Fibroblast of skin of right biceps (primary cell): ENCODE measurements around the gene CDKN1C.

Source experiments
- DNase-seq: peaks from one replicate; pipeline ENCODE4 v3.0.0-alpha.2; 2013

CDKN1C gene

GRCh38 chr11:2843551-2843950 lies 42.0 kb downstream of the CDKN1C start:
- no peak for DNase-seq

GRCh38 chr11:2842876-2843275 lies 42.7 kb downstream of the CDKN1C start:
- DNase-seq = no peak

GRCh38 chr11:2841411-2842190 lies 44.0 kb downstream of the CDKN1C start:
- DNase-seq = no peak

- DNase-seq = no peak
Measured at GRCh38 chr11:2839395-2839943, 46.1 kb downstream of the CDKN1C start.

GRCh38 chr11:2838676-2839294 lies 46.8 kb downstream of the CDKN1C start:
- DNase-seq = no peak

- DNase-seq = no peak
Measured at GRCh38 chr11:2838091-2838490, 47.5 kb downstream of the CDKN1C start.

- no peak for DNase-seq
Measured at GRCh38 chr11:2837651-2838050, 47.9 kb downstream of the CDKN1C start.

- peak; percentile 7 for DNase-seq
Measured at GRCh38 chr11:2837096-2837601, 48.4 kb downstream of the CDKN1C start.

GRCh38 chr11:2836315-2837095 lies 49.1 kb downstream of the CDKN1C start:
- no peak for DNase-seq

GRCh38 chr11:2835751-2836150 lies 49.8 kb downstream of the CDKN1C start:
- DNase-seq = no peak

GRCh38 chr11:2835296-2835695 lies 50.3 kb downstream of the CDKN1C start:
- peak; percentile 22 for DNase-seq

- no peak for DNase-seq
Measured at GRCh38 chr11:2834503-2835273, 50.9 kb downstream of the CDKN1C start.

- no peak for DNase-seq
Measured at GRCh38 chr11:2833716-2834502, 51.7 kb downstream of the CDKN1C start.
